Panc1 (cell line): ENCODE measurements around the gene YRDC.
"Not testable (repeated sequence)": the region's sequence is repeated elsewhere in the genome, so short reads cannot be mapped to it uniquely, and the experiment has no call there.

Experiments used
- CTCF ChIP-seq: fragments of 450-650 bp; IDR thresholded peaks from 2 replicates; pipeline ENCODE4 v1.5.1; 2017; ENCODE audit warnings: mild to moderate bottlenecking
- POLR2AphosphoS5 ChIP-seq: IDR thresholded peaks from 2 replicates; pipeline ENCODE4 v1.6.1; 2012; ENCODE audit warnings: mild to moderate bottlenecking, low read depth, low read length, moderate library complexity
- REST ChIP-seq, 2 experiments: IDR thresholded peaks; 2 replicates each; pipeline ENCODE4 v1.6.1; 2011 to 2012; ENCODE audit warnings: low read depth in 2 of 2, control low read depth in 1 of 2, low read length in 1 of 2, mild to moderate bottlenecking in 1 of 2, moderate library complexity in 1 of 2; ENCODE audit not compliant: insufficient read depth in 1 of 2
- TCF7L2 ChIP-seq: IDR thresholded peaks from 2 replicates; pipeline ENCODE4 v1.6.1; 2011; ENCODE audit warnings: mild to moderate bottlenecking, low read depth, low read length, inconsistent platforms

GRCh38 chr1:37771440-37771839, 36.6 kb downstream of the YRDC start:
- TF ChIP-seq CTCF; REST (IDR thresholded peaks at IDR 0.05; ENCODE audit: insufficient read depth in 1 of 2, low read depth in 2 of 2, low read length in 1 of 2); POLR2AphosphoS5; TCF7L2: not testable (repeated sequence)
